Heart left ventricle (tissue), 13 donors: ENCODE measurements around the gene ABLIM1.

Source experiments
- POLR2A ChIP-seq, 2 donors: fragments of 450-650 bp; IDR thresholded peaks; one replicate each; pipeline ENCODE4 v1.6.1; 2017; ENCODE audit warnings: antibody characterized with exemption in 2 of 2, mild to moderate bottlenecking in 2 of 2, moderate library complexity in 2 of 2
- TF ChIP-seq, protein P1 (sequence below), 12 donors: fragments of 200-600 bp; sonication (generic) in 4 of 12; IDR thresholded peaks; one replicate each; pipeline versions ENCODE4 v1.5.0 to v1.8.0; 2018 to 2022; ENCODE audit warnings: antibody characterized with exemption in 12 of 12, mild to moderate bottlenecking in 5 of 12
- donor health status: ischemic (EF 13 %, LVEDD 7.1; RV severe dilation, severe dysfunction).
- donor health status: DM: no; HTN: yes; CAD: no.
- donor health status: DM: no; HTN: no; CAD: no.
- donor health status: ischemic (EF 25% LVEDD 6.9; RV normal size, moderate dysfunction).
- donor health status: ischemic (EF 25% LVEDD 5.7; RV mildly dilated, moderate dysfunction).
- donor health status: ischemic (EF 35%, LVEDD 5.7; RV mildly dilated, moderate dysfunction).
- donor health status: nonischemic (EF 11% LVEDD 7.7; RV severe dilation, severe dysfunction).
- donor health status: DM: yes; HTN: yes; CAD: no.
- donor health status: PGD.
- donor health status: ischemic (EF 29% LVEDD 5.4; RV normal size, mild dysfunction).
- donor health status: nonischemic (EF 23%, LVEDD 6.1; RV moderate dilation, normal function).

DNA sequence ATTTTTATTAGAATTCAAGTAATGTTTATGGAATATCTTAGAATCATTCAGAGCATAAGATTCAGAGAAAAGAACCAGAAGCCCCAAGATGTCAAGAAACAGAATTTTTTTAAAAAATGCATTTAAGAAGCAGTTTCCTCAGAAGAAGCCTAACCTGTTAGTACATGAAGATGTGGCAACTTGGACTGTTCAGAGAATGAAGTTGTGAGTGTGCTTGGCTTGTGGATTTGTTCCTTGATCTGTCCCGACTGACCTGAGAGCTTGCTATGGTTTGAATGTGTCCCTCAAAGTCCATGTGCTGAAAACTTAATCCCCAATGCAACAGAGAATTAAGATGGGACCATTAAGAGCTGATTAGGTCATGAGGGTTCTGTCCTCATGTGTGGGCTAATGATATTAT is 240.0 kb downstream of the ABLIM1 start:
- TF ChIP-seq, protein P1, sequence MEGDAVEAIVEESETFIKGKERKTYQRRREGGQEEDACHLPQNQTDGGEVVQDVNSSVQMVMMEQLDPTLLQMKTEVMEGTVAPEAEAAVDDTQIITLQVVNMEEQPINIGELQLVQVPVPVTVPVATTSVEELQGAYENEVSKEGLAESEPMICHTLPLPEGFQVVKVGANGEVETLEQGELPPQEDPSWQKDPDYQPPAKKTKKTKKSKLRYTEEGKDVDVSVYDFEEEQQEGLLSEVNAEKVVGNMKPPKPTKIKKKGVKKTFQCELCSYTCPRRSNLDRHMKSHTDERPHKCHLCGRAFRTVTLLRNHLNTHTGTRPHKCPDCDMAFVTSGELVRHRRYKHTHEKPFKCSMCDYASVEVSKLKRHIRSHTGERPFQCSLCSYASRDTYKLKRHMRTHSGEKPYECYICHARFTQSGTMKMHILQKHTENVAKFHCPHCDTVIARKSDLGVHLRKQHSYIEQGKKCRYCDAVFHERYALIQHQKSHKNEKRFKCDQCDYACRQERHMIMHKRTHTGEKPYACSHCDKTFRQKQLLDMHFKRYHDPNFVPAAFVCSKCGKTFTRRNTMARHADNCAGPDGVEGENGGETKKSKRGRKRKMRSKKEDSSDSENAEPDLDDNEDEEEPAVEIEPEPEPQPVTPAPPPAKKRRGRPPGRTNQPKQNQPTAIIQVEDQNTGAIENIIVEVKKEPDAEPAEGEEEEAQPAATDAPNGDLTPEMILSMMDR (IDR thresholded peaks at IDR 0.05) = no peak
- no peak for TF ChIP-seq POLR2A (IDR thresholded peaks at IDR 0.05)
